SK-N-SH (cell line): ENCODE data around the gene STK39. TPM values are rescaled to one million over a fixed set of nuclear protein-coding genes. Genes with fewer than 3 reads are reported as not detected.

Source experiments
- CTCF ChIA-PET: fragments of 300-600, 350-600 bp; formaldehyde crosslinking; extraction: SDS; loops from one replicate; lab custom pipeline; 2021; lab: Yijun Ruan, JAX
- POLR2A ChIA-PET: fragments of 350-600 bp; sonication (Branson Sonifier 250); formaldehyde crosslinking; extraction: SDS; loops from one replicate; lab custom pipeline; 2020; ENCODE audit warnings: antibody characterized with exemption, inconsistent platforms; lab: Yijun Ruan, JAX
- DNase-seq: peaks from one replicate; pipeline ENCODE4 v3.0.0; 2012
- H2AFZ ChIP-seq: fragments of 200-600 bp; sonication (generic); 2 replicates; pipeline ENCODE4 v1.8.1; 2016; ENCODE audit warnings: antibody characterized with exemption, mild to moderate bottlenecking, low read depth
- H3F3A ChIP-seq: fragments of 200-600 bp; sonication (generic); replicated peaks from 2 replicates; pipeline ENCODE3; 2016; ENCODE audit warnings: antibody characterized with exemption, mild to moderate bottlenecking; ENCODE audit not compliant: insufficient read depth
- H3K27ac ChIP-seq, 2 experiments: fragments of 200-500 bp in 1 of 2; fragments of 200-600 bp in 1 of 2; sonication (Bioruptor generic) in 1 of 2; sonication (generic), shearing (Covaris generic) in 1 of 2; 2 replicates each; pipeline versions ENCODE4 v1.5.1 to v1.6.1; 2014 to 2016; ENCODE audit warnings: low read depth in 2 of 2, inconsistent platforms in 1 of 2, low read length in 1 of 2, mild to moderate bottlenecking in 1 of 2, mixed read lengths in 1 of 2
- H3K27me3 ChIP-seq: fragments of 200-600 bp; sonication (generic), shearing (Covaris generic); 2 replicates; pipeline ENCODE4 v1.6.1; 2016; ENCODE audit warnings: mixed run types; ENCODE audit not compliant: insufficient read depth
- H3K36me3 ChIP-seq, 2 experiments: fragments of 200-500 bp in 1 of 2; fragments of 200-600 bp in 1 of 2; sonication (Bioruptor generic) in 1 of 2; sonication (generic) in 1 of 2; replicated peaks in 1 of 2; 2 replicates each; pipeline versions ENCODE3 to v1.5.1; 2014 to 2016; ENCODE audit warnings: low read length in 1 of 2, mild to moderate bottlenecking in 1 of 2; ENCODE audit not compliant: insufficient read depth in 2 of 2, control insufficient read depth in 1 of 2
- H3K4me1 ChIP-seq, 2 experiments: fragments of 200-500 bp in 1 of 2; fragments of 200-600 bp in 1 of 2; sonication (Bioruptor generic) in 1 of 2; sonication (generic), shearing (Covaris generic) in 1 of 2; 2 replicates each; pipeline versions ENCODE4 v1.5.1 to v1.6.1; 2014 to 2016; ENCODE audit warnings: low read depth in 1 of 2, low read length in 1 of 2, mixed run types in 1 of 2; ENCODE audit not compliant: insufficient read depth in 2 of 2, control insufficient read depth in 1 of 2
- H3K4me2 ChIP-seq: fragments of 200-600 bp; sonication (generic), shearing (Covaris generic); 2 replicates; pipeline ENCODE4 v1.6.1; 2017; ENCODE audit warnings: mixed run types
- H3K4me3 ChIP-seq, 2 experiments: fragments of 200-500 bp in 1 of 2; fragments of 200-600 bp in 1 of 2; sonication (Bioruptor generic) in 1 of 2; sonication (generic), shearing (Covaris generic) in 1 of 2; 2 replicates each; pipeline versions ENCODE4 v1.5.1 to v1.8.1; 2014 to 2016; ENCODE audit warnings: low read depth in 2 of 2, inconsistent platforms in 1 of 2, low read length in 1 of 2, mild to moderate bottlenecking in 1 of 2, mixed read lengths in 1 of 2, moderate library complexity in 1 of 2
- H3K79me2 ChIP-seq: fragments of 200-600 bp; sonication (generic); 2 replicates; pipeline ENCODE4 v1.8.1; 2017; ENCODE audit warnings: mild to moderate bottlenecking; ENCODE audit not compliant: insufficient read depth
- H3K9ac ChIP-seq: fragments of 200-600 bp; sonication (generic); 2 replicates; pipeline ENCODE4 v1.6.1; 2017; ENCODE audit warnings: mixed run types
- H3K9me2 ChIP-seq: fragments of 200-600 bp; sonication (generic); 2 replicates; pipeline ENCODE4 v1.6.1; 2017; ENCODE audit warnings: mixed run types
- H3K9me3 ChIP-seq: fragments of 200-600 bp; sonication (generic); 2 replicates; pipeline ENCODE4 v1.6.1; 2017; ENCODE audit warnings: mixed run types, mild to moderate bottlenecking, moderate library complexity
- H4K20me1 ChIP-seq: fragments of 200-600 bp; sonication (generic); 2 replicates; pipeline ENCODE4 v1.6.1; 2017; ENCODE audit warnings: mild to moderate bottlenecking, mixed run types; ENCODE audit not compliant: insufficient read depth
- EZH2phosphoT487 ChIP-seq: fragments of 200-600 bp; sonication (generic); IDR thresholded peaks from 2 replicates; pipeline ENCODE4 v1.6.1; 2017; ENCODE audit warnings: low read depth, mixed run types, mild to moderate bottlenecking, antibody characterized with exemption, moderate library complexity, borderline replicate concordance
- FOSL2 ChIP-seq: IDR thresholded peaks from 2 replicates; pipeline ENCODE4 v1.4.0; 2012; ENCODE audit warnings: low read depth, mild to moderate bottlenecking, moderate library complexity, borderline replicate concordance
- FOXJ3 ChIP-seq: sonication (generic); formaldehyde crosslinking; IDR thresholded peaks from 2 replicates; pipeline ENCODE4 v1.5.1; 2020; ENCODE audit warnings: mild to moderate bottlenecking, missing genetic modification reagents
- FOXM1 ChIP-seq: IDR thresholded peaks from 2 replicates; pipeline ENCODE4 v1.4.0; 2012; ENCODE audit warnings: low read depth, mild to moderate bottlenecking
- GABPA ChIP-seq: IDR thresholded peaks from 2 replicates; pipeline ENCODE4 v1.4.0; 2012; ENCODE audit warnings: low read depth, mild to moderate bottlenecking
- GATA2 ChIP-seq: sonication (generic); formaldehyde crosslinking; IDR thresholded peaks from 2 replicates; pipeline ENCODE4 v1.5.0; 2020; ENCODE audit warnings: mild to moderate bottlenecking, missing genetic modification reagents
- NFIC ChIP-seq: IDR thresholded peaks from 2 replicates; pipeline ENCODE4 v1.4.0; 2012; ENCODE audit warnings: borderline replicate concordance
- NRF1 ChIP-seq: IDR thresholded peaks from 2 replicates; pipeline ENCODE4 v1.6.1; 2012; ENCODE audit warnings: low read depth, mild to moderate bottlenecking, low read length
- RAD21 ChIP-seq: IDR thresholded peaks from 2 replicates; pipeline ENCODE4 v1.6.1; 2012; ENCODE audit warnings: mild to moderate bottlenecking, low read length
- SMC3 ChIP-seq: IDR thresholded peaks from 2 replicates; pipeline ENCODE4 v1.6.1; 2012; ENCODE audit warnings: low read depth, low read length, improper control_type of control experiment
- TCF12 ChIP-seq: IDR thresholded peaks from 2 replicates; pipeline ENCODE4 v1.4.0; 2012
- TEAD4 ChIP-seq: IDR thresholded peaks from 2 replicates; pipeline ENCODE4 v1.4.0; 2012; ENCODE audit warnings: mild to moderate bottlenecking, borderline replicate concordance; ENCODE audit not compliant: insufficient read depth
- WGBS: methylation state at CpG from one replicate; pipeline ENCODE4 v1.1.6; 2017; ENCODE audit warnings: low lambda C conversion rate; 5-methylcytosine and 5-hydroxymethylcytosine counted together
- polyA plus RNA-seq, 3 experiments: library from polyadenylated mRNA; depleted of rRNA; stranded (reverse); fragments of >200 nt; gene quantifications; 2 replicates each; pipeline ENCODE4 v1.2.3, GENCODE V29; 2012
- TF ChIP-seq, protein P1 (sequence below): IDR thresholded peaks from 2 replicates; pipeline ENCODE4 v1.4.0; 2012; ENCODE audit warnings: low read depth, borderline replicate concordance
- TF ChIP-seq, protein P2 (sequence below): fragments of 150-350 bp; IDR thresholded peaks from 2 replicates; pipeline ENCODE4 v1.6.1; 2017; ENCODE audit warnings: antibody characterized with exemption, low read length, low read depth, borderline replicate concordance
- TF ChIP-seq, protein P3 (sequence below): fragments of 150-350 bp; IDR thresholded peaks from 2 replicates; pipeline ENCODE4 v1.6.1; 2016; ENCODE audit warnings: mild to moderate bottlenecking, low read depth, low read length
- TF ChIP-seq, protein P4 (sequence below): IDR thresholded peaks from 2 replicates; pipeline ENCODE4 v1.6.1; 2012; ENCODE audit warnings: mild to moderate bottlenecking, low read depth, low read length, moderate library complexity

Gene STK39
- polyA plus RNA-seq, 1 of the 3 experiments (the other 2 are of a cell fraction), result 9.6 TPM

DNA sequence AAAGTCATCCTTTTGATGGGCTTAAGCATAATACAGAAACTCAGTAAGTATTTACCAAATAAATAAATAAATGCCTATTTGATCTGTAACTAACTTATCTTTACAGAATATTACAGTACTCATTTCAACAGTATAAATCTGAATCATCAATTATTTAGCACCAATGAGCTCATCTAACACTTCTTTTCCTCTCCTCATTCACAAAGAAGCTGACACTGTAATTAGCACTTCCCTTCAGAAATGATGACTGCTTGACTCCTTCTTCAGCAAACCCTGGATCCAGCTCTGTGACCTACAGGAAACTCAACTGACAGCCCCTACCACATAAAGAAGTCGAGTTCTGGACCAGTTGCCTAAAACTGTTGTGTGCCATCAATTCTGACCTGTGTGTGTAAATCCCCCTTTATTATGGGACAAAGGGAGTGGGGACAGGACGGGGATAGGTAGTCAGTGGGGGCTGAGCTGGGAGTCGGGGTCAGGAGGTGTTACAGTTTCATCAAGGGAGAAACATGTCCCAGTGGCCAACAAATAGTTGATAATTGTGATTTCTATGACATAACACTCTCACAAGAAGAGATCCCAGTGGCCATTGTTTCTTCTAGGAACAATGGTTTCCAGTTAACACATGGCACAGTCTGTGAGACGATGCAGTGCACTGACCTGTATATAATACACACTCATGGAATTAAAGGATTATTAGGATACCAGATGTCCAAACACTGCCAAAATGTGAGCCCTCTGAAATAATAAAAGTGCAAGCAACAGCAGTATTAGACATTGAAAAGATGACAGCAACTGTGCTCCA lies 68.7 kb downstream of the STK39 start (continued):
- TF ChIP-seq, protein P1, sequence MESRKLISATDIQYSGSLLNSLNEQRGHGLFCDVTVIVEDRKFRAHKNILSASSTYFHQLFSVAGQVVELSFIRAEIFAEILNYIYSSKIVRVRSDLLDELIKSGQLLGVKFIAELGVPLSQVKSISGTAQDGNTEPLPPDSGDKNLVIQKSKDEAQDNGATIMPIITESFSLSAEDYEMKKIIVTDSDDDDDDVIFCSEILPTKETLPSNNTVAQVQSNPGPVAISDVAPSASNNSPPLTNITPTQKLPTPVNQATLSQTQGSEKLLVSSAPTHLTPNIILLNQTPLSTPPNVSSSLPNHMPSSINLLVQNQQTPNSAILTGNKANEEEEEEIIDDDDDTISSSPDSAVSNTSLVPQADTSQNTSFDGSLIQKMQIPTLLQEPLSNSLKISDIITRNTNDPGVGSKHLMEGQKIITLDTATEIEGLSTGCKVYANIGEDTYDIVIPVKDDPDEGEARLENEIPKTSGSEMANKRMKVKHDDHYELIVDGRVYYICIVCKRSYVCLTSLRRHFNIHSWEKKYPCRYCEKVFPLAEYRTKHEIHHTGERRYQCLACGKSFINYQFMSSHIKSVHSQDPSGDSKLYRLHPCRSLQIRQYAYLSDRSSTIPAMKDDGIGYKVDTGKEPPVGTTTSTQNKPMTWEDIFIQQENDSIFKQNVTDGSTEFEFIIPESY, result no peak
- TF ChIP-seq FOSL2, result no peak

DNA sequence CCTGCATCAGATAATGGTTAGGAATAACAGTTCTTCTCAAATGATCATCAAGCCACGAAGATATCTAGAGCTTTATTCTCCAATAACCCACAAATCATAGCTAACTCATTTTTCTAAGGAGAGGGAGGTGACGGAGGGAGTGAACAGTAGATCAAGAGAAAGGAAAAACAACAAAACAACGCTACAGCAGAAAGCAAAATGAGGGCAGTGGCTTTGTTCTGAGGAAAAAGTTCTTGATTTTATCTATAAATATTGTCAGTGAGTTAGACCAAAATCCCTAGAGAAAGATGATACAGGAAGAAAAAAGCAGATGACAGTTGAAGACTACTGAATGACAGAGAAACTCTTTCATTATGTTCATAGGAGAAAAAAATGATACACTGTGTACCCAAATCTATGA lies 71.0 kb downstream of the STK39 start:
- Histone ChIP-seq H3K27me3 (no peaks in the 10 kb centered on the region), H4K20me1 (no peaks in the 10 kb centered on the region), H3K36me3 (peaks cover 9 to 14% of the 10 kb centered on the region in 2 experiments), H3K27ac (no peak overlapping the region), H3F3A (no peaks in the 10 kb centered on the region), H3K4me1 (no peaks in the 10 kb centered on the region; a peak in 2 of 4 replicates), H3K9ac (no peak overlapping the region), H3K9me3 (no peaks in the 10 kb centered on the region), H3K9me2 (no peaks in the 10 kb centered on the region), H2AFZ (no peak overlapping the region), H3K4me2 (no peak overlapping the region), H3K4me3 (no peak overlapping the region), H3K79me2 (peaks cover 24% of the 10 kb centered on the region)
- 63% methylated on average over 3 of the region's 3 CpGs for WGBS
- CTCF ChIA-PET, result interaction anchor here (0.5 to 2.1 kb wide), 2 partner anchors 57 to 1511 kb away, joined by 3 to 8 read pairs; no protein-coding TSS in a partner anchor
- TF ChIP-seq FOXM1 (no peak), GABPA (no peak), EZH2phosphoT487 (no peak), NRF1 (no peak), FOXJ3 (CRISPR knock-in tag) (no peak), TCF12 (no peak), GATA2 (CRISPR knock-in tag) (no peak), SMC3 (no peak), TEAD4 (no peak), NFIC (no peak), RAD21 (no peak)
- TF ChIP-seq, protein P1, result no peak
- TF ChIP-seq, protein P2, sequence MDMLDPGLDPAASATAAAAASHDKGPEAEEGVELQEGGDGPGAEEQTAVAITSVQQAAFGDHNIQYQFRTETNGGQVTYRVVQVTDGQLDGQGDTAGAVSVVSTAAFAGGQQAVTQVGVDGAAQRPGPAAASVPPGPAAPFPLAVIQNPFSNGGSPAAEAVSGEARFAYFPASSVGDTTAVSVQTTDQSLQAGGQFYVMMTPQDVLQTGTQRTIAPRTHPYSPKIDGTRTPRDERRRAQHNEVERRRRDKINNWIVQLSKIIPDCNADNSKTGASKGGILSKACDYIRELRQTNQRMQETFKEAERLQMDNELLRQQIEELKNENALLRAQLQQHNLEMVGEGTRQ, result no peak
- TF ChIP-seq, protein P3, sequence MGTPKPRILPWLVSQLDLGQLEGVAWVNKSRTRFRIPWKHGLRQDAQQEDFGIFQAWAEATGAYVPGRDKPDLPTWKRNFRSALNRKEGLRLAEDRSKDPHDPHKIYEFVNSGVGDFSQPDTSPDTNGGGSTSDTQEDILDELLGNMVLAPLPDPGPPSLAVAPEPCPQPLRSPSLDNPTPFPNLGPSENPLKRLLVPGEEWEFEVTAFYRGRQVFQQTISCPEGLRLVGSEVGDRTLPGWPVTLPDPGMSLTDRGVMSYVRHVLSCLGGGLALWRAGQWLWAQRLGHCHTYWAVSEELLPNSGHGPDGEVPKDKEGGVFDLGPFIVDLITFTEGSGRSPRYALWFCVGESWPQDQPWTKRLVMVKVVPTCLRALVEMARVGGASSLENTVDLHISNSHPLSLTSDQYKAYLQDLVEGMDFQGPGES, result no peak
- TF ChIP-seq, protein P4, sequence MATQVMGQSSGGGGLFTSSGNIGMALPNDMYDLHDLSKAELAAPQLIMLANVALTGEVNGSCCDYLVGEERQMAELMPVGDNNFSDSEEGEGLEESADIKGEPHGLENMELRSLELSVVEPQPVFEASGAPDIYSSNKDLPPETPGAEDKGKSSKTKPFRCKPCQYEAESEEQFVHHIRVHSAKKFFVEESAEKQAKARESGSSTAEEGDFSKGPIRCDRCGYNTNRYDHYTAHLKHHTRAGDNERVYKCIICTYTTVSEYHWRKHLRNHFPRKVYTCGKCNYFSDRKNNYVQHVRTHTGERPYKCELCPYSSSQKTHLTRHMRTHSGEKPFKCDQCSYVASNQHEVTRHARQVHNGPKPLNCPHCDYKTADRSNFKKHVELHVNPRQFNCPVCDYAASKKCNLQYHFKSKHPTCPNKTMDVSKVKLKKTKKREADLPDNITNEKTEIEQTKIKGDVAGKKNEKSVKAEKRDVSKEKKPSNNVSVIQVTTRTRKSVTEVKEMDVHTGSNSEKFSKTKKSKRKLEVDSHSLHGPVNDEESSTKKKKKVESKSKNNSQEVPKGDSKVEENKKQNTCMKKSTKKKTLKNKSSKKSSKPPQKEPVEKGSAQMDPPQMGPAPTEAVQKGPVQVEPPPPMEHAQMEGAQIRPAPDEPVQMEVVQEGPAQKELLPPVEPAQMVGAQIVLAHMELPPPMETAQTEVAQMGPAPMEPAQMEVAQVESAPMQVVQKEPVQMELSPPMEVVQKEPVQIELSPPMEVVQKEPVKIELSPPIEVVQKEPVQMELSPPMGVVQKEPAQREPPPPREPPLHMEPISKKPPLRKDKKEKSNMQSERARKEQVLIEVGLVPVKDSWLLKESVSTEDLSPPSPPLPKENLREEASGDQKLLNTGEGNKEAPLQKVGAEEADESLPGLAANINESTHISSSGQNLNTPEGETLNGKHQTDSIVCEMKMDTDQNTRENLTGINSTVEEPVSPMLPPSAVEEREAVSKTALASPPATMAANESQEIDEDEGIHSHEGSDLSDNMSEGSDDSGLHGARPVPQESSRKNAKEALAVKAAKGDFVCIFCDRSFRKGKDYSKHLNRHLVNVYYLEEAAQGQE, result no peak
- DNase-seq, result no peak
- POLR2A ChIA-PET, result no interaction called here
